Stimulated activated CD8-positive, alpha-beta memory T cell treated with anti-CD3 and anti-CD28 coated beads, Interleukin-2, amount 100 ng/mL, for 48 hours (primary cell): Measurements from ENCODE around the gene PTPN6.
A peak's percentile ranks its signal among the peaks of the same experiment; 100 is the strongest.

Source experiments
- DNase-seq, 2 donors: peaks; one replicate each; pipeline ENCODE4 v3.0.0-alpha.2; 2020; ENCODE audit warnings: low read depth in 2 of 2

The PTPN6 gene

GRCh38 chr12:6941782-6942181 lies 9.4 kb upstream of the PTPN6 start:
- DNase-seq, result no peak

GRCh38 chr12:6942331-6942665 lies 8.9 kb upstream of the PTPN6 start:
- DNase-seq, result no peak

GRCh38 chr12:6943389-6943721 lies 7.8 kb upstream of the PTPN6 start:
- peak in 1 of 2 donors; percentile 53 for DNase-seq

- DNase-seq, result peak in 1 of 2 donors; percentile 70
Measured at GRCh38 chr12:6943722-6944380, 7.3 kb upstream of the PTPN6 start, which contains the start of the genes C12orf57 and RNU7-1. C12orf57 (plus strand) TSS chr12:6944022; CDS start chr12:6944122, 100 bp downstream. RNU7-1 (plus strand) TSS chr12:6943816.

GRCh38 chr12:6944381-6945186 lies 6.6 kb upstream of the PTPN6 start:
- DNase-seq, result peak; percentile 74 to 84

- no peak for DNase-seq
Measured at GRCh38 chr12:6945613-6946012, 5.5 kb upstream of the PTPN6 start.

- DNase-seq, result no peak
Measured at GRCh38 chr12:6946033-6946919, 4.9 kb upstream of the PTPN6 start.

GRCh38 chr12:6946920-6947374 lies 4.2 kb upstream of the PTPN6 start:
- no peak for DNase-seq

GRCh38 chr12:6947615-6948014 lies 3.5 kb upstream of the PTPN6 start:
- no peak for DNase-seq

- DNase-seq, result no peak
Measured at GRCh38 chr12:6948873-6949594, 2.1 kb upstream of the PTPN6 start.

- no peak for DNase-seq
Measured at GRCh38 chr12:6950401-6950801, 755 bp upstream of the PTPN6 start.

GRCh38 chr12:6951551-6952120 lies 480 bp downstream of the PTPN6 start:
- no peak for DNase-seq

- DNase-seq, result no peak
Measured at GRCh38 chr12:6952121-6952862, 1.1 kb downstream of the PTPN6 start.

- no peak for DNase-seq
Measured at GRCh38 chr12:6952863-6953441, 1.8 kb downstream of the PTPN6 start.

- DNase-seq, result peak in 1 of 2 donors; percentile 79
Measured at GRCh38 chr12:6953442-6954315, 2.5 kb downstream of the PTPN6 start.

- DNase-seq, result no peak
Measured at GRCh38 chr12:6954316-6955107, 3.4 kb downstream of the PTPN6 start.

- no peak for DNase-seq
Measured at GRCh38 chr12:6955108-6956020, 4.2 kb downstream of the PTPN6 start.
